ENCODE measurements around the gene MAPRE3. TPM values are rescaled to one million over a fixed set of nuclear protein-coding genes. Genes with fewer than 3 reads are reported as not detected.

The MAPRE3 gene
- total and polyA plus RNA-seq, 2 donors (not counting 3 experiments of a cell fraction or from before 2014, with no cell fraction given) = 4.4 to 6.1 TPM

GRCh38 chr2:26989156-26989555 lies 18.7 kb downstream of the MAPRE3 start:
- no peak for FAIRE-seq
- Histone ChIP-seq H4K20me1 (replicated peaks; ENCODE audit: control insufficient read depth, extremely low read depth, insufficient read depth, low read length) (no peaks in the 10 kb centered on the region), H3K27ac (ENCODE audit: insufficient read depth, low read depth, low read length) (no peak overlapping the region), H3K36me3 (ENCODE audit: control insufficient read depth in 2 of 2, extremely low read depth in 1 of 2, insufficient read depth in 2 of 2, low read length in 2 of 2) (no peaks in the 10 kb centered on the region), H3K4me1 (ENCODE audit: control insufficient read depth, extremely low read depth, insufficient read depth, low read length) (peaks cover 7% of the 10 kb centered on the region), H3K9ac (replicated peaks; ENCODE audit: extremely low read depth, insufficient read depth, low read length) (no peak overlapping the region), H3K27me3 (ENCODE audit: control insufficient read depth in 2 of 2, insufficient read depth in 2 of 2, low read length in 2 of 2) (peaks cover 10 to 16% of the 10 kb centered on the region in 2 experiments), H3K79me2 (ENCODE audit: control insufficient read depth, insufficient read depth, low read length) (no peaks in the 10 kb centered on the region), H3K9me3 (replicated peaks; ENCODE audit: control insufficient read depth, insufficient read depth, low read length) (no peaks in the 10 kb centered on the region), H3K4me3 (replicated peaks in 1 of 3; ENCODE audit: insufficient read depth in 1 of 3, low read depth in 1 of 3, low read length in 3 of 3) (no peak overlapping the region), H3K9me1 (replicated peaks; ENCODE audit: control insufficient read depth, extremely low read depth, insufficient read depth, low read length) (no peaks in the 10 kb centered on the region), H3K4me2 (ENCODE audit: insufficient read depth, low read length) (no peak overlapping the region), H2AFZ (ENCODE audit: low read depth, low read length) (no peak overlapping the region)
- no TSS peak for BruUV-seq (replicated peaks)
- intact Hi-C loops (cut with micrococcal nuclease) = loop anchor here (10.0 kb wide), 1 partner anchor 166 kb away; no protein-coding TSS in a partner anchor
- TF ChIP-seq, protein P1, sequence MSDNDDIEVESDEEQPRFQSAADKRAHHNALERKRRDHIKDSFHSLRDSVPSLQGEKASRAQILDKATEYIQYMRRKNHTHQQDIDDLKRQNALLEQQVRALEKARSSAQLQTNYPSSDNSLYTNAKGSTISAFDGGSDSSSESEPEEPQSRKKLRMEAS (IDR thresholded peaks at IDR 0.05; ENCODE audit: insufficient read depth, insufficient read length) = no peak
- TF ChIP-seq POLR2A (IDR thresholded peaks at IDR 0.05; ENCODE audit: low read depth, low read length) = no peak
- TF ChIP-seq FOS (IDR thresholded peaks at IDR 0.05; ENCODE audit: borderline replicate concordance, insufficient read depth, low read length) = no peak
- TF ChIP-seq CTCF (IDR thresholded peaks at IDR 0.05; ENCODE audit: extremely low read depth in 1 of 2, insufficient read depth in 1 of 2, low read depth in 1 of 2, low read length in 2 of 2) = no peak
- no peak for TF ChIP-seq MYC (IDR thresholded peaks at IDR 0.05; ENCODE audit: low read depth, low read length)
- TF ChIP-seq JUN (IDR thresholded peaks at IDR 0.05; ENCODE audit: borderline replicate concordance, insufficient read depth, insufficient read length, low read depth) = no peak
- TF ChIP-seq POLR2AphosphoS5 (IDR thresholded peaks at IDR 0.05; ENCODE audit: insufficient read depth, low read depth, low read length) = no peak
- TF ChIP-seq EZH2 (IDR thresholded peaks at IDR 0.05; ENCODE audit: borderline replicate concordance, low read depth, low read length, severe bottlenecking) = no peak
- TF ChIP-seq GATA2 (IDR thresholded peaks at IDR 0.05; ENCODE audit: insufficient read depth, insufficient read length, low read depth, low read length) = no peak
- CTCF ChIA-PET = interaction anchor here (1.0 to 2.3 kb wide), 6 partner anchors 13 to 143 kb away, joined by 3 to 9 read pairs (median 5); no protein-coding TSS in a partner anchor
- dilution Hi-C loops (cut with MboI; ENCODE audit: extremely low pct_ligation_motif_present, low sequenced_read_pairs) = no loop called here
- no peak for DNase-seq (ENCODE audit: low read depth, low spot score)
- POLR2A ChIA-PET = no interaction called here

Data from endothelial cell of umbilical vein (primary cell).